Heart left ventricle (tissue), 16 donors: ENCODE data around the gene CFAP69. TPM values are rescaled to one million over a fixed set of nuclear protein-coding genes. Genes with fewer than 3 reads are reported as not detected.
"Not testable (repeated sequence)": the region's sequence is repeated elsewhere in the genome, so short reads cannot be mapped to it uniquely, and the experiment has no call there.

Experiments
- ATAC-seq, 4 donors: fragments of 200-7000 bp; cut with Tn5 transposase; one replicate each; pipeline ENCODE4 v1.9.1; 2020 to 2022; ENCODE audit warnings: moderate library complexity in 4 of 4, mild to moderate bottlenecking in 3 of 4, moderate number of reproducible peaks in 1 of 4
- DNase-seq, 5 donors: peaks; one replicate each; pipeline ENCODE4 v3.0.0-alpha.2; 2020
- H3K27ac ChIP-seq, 12 donors: fragments of 200-600 bp; sonication (generic) in 4 of 12; one replicate each; pipeline versions ENCODE4 v1.5.0 to v1.8.0; 2016 to 2022; ENCODE audit warnings: mild to moderate bottlenecking in 2 of 12
- H3K27me3 ChIP-seq, 9 donors: fragments of 200-600 bp; sonication (generic) in 2 of 9; one replicate each; pipeline versions ENCODE4 v1.5.1 to v1.8.0; 2016 to 2022; ENCODE audit warnings: mild to moderate bottlenecking in 3 of 9
- H3K36me3 ChIP-seq, 9 donors: fragments of 200-600 bp; sonication (generic) in 2 of 9; one replicate each; pipeline versions ENCODE4 v1.5.0 to v1.8.0; 2018 to 2022; ENCODE audit warnings: mild to moderate bottlenecking in 2 of 9
- H3K4me1 ChIP-seq, 12 donors: fragments of 200-600 bp; sonication (generic) in 4 of 12; one replicate each; pipeline versions ENCODE4 v1.5.0 to v1.8.0; 2016 to 2022; ENCODE audit warnings: mild to moderate bottlenecking in 3 of 12
- H3K4me3 ChIP-seq, 12 donors: fragments of 200-600 bp; sonication (generic) in 4 of 12; one replicate each; pipeline versions ENCODE4 v1.5.0 to v1.8.0; 2017 to 2022; ENCODE audit warnings: mild to moderate bottlenecking in 9 of 12, moderate library complexity in 4 of 12
- H3K9me3 ChIP-seq, 12 donors: fragments of 200-600 bp; sonication (generic) in 4 of 12; one replicate each; pipeline versions ENCODE4 v1.5.0 to v1.8.0; 2016 to 2022; ENCODE audit warnings: mild to moderate bottlenecking in 1 of 12
- CTCF ChIP-seq, 12 donors: fragments of 200-600 bp; sonication (generic) in 4 of 12; IDR thresholded peaks; one replicate each; pipeline versions ENCODE4 v1.5.0 to v1.8.0; 2018 to 2022; ENCODE audit warnings: antibody characterized with exemption in 12 of 12, mild to moderate bottlenecking in 5 of 12
- POLR2A ChIP-seq, 2 donors: fragments of 450-650 bp; IDR thresholded peaks; one replicate each; pipeline ENCODE4 v1.6.1; 2017; ENCODE audit warnings: antibody characterized with exemption in 2 of 2, mild to moderate bottlenecking in 2 of 2, moderate library complexity in 2 of 2
- WGBS, 4 donors: extraction: QIAGEN DNeasy Blood & Tissue Kit in 2 of 4; methylation state at CpG; one replicate each; pipeline versions ENCODE4 v1.1.5 to v1.1.7; 2013 to 2018; 5-methylcytosine and 5-hydroxymethylcytosine counted together
- intact Hi-C, 10 donors: fragments of 100-400 bp; cut with DNase I; formaldehyde crosslinking; loops; one replicate each; pipeline versions ENCODE4 v1.11.1 to v1.14.2; 2022
- polyA plus RNA-seq, 2 donors: library from polyadenylated mRNA; stranded (reverse); fragments of 200-250 nt; gene quantifications; one replicate each; pipeline ENCODE4 v1.2.3, GENCODE V29; 2013
- total RNA-seq, 9 donors: library from RNA; depleted of rRNA in 2 of 9; stranded (reverse); fragments of >200 nt in 2 of 9; fragmentation: NEBNext Ultra II Directional in 3 of 9; extraction: Animal tissue kit (Norgen Biotek cat#: 25700) in 3 of 9; gene quantifications; one replicate each; pipeline versions ENCODE4 v1.1.0 to v1.2.4, GENCODE V29; 2016 to 2023
- donor health status: ischemic (EF 13 %, LVEDD 7.1; RV severe dilation, severe dysfunction).
- donor health status: healthy with polysubstance abuse.
- donor health status: DM: no; HTN: yes; CAD: no.
- donor health status: DM: no; HTN: no; CAD: no.
- donor health status: ischemic (EF 25% LVEDD 6.9; RV normal size, moderate dysfunction).
- donor health status: ischemic (EF 25% LVEDD 5.7; RV mildly dilated, moderate dysfunction).
- donor health status: healthy.
- donor health status: DM: yes; HTN: yes; CAD: no.
- donor health status: ischemic (EF 35%, LVEDD 5.7; RV mildly dilated, moderate dysfunction).
- donor health status: nonischemic (EF 11% LVEDD 7.7; RV severe dilation, severe dysfunction).
- donor health status: DM: yes; HTN: yes; CAD: no.
- donor health status: PGD.
- donor health status: ischemic (EF 29% LVEDD 5.4; RV normal size, mild dysfunction).
- donor health status: nonischemic (EF 23%, LVEDD 6.1; RV moderate dilation, normal function).

CFAP69 gene
- total and polyA plus RNA-seq, 11 donors = 1.0 to 4.5 (median 2.6) TPM

- WGBS, 4 donors = 0 to 36% (median 15%) methylated on average over 1 of the region's 1 CpG
- Histone ChIP-seq H3K27me3 (peaks cover 0 to 39% (median 17%) of the 10 kb centered on the region in 9 donors), H3K36me3 (no peaks in the 10 kb centered on the region), H3K4me1 (no peaks in the 10 kb centered on the region), H3K9me3 (no peaks in the 10 kb centered on the region), H3K4me3 (no peak overlapping the region), H3K27ac (no peak overlapping the region)
- ATAC-seq (no peak), DNase-seq (no peak)
- intact Hi-C loops = no loop called here
- no peak for TF ChIP-seq CTCF (IDR thresholded peaks at IDR 0.05)
- TF ChIP-seq POLR2A (IDR thresholded peaks at IDR 0.05) = no peak
Measured at GRCh38 chr7:90326500-90326899, 81.5 kb downstream of the CFAP69 start.

GRCh38 chr7:90334193-90334843 lies 89.3 kb downstream of the CFAP69 start:
- DNase-seq (peak in 1 of 5 donors; percentile 62), ATAC-seq (peak in 1 of 4 donors; percentile 33)
- no peak overlapping the region for H3K27ac ChIP-seq
- peaks cover 0 to 4% (median 0%) of the 10 kb centered on the region in 9 donors for H3K27me3 ChIP-seq
- no peaks in the 10 kb centered on the region for H3K9me3 ChIP-seq
- H3K36me3 ChIP-seq = no peaks in the 10 kb centered on the region
- intact Hi-C loops = no loop called here
- WGBS, 4 donors = 92 to 97% (median 93%) methylated on average over 22 to 48 of the region's 48 CpGs
- H3K4me1 ChIP-seq = no peaks in the 10 kb centered on the region
- TF ChIP-seq POLR2A (IDR thresholded peaks at IDR 0.05) = no peak
- no peak for TF ChIP-seq CTCF (IDR thresholded peaks at IDR 0.05)
- H3K4me3 ChIP-seq = no peak overlapping the region

- H3K4me3 ChIP-seq, H3K27me3 ChIP-seq, ATAC-seq, DNase-seq, H3K36me3 ChIP-seq, H3K27ac ChIP-seq, H3K4me1 ChIP-seq, H3K9me3 ChIP-seq, intact Hi-C loops: not testable (repeated sequence)
- 85 to 92% (median 86%) methylated on average over 2 of the region's 2 CpGs for WGBS, 4 donors
Measured at GRCh38 chr7:90334926-90335325, 90.0 kb downstream of the CFAP69 start.

GRCh38 chr7:90337106-90337505 lies 92.1 kb downstream of the CFAP69 start:
- intact Hi-C loops = no loop called here
- Histone ChIP-seq H3K4me1 (no peaks in the 10 kb centered on the region), H3K27me3 (peaks cover 0 to 4% (median 0%) of the 10 kb centered on the region in 9 donors), H3K36me3 (no peaks in the 10 kb centered on the region), H3K4me3 (no peak overlapping the region), H3K9me3 (no peaks in the 10 kb centered on the region), H3K27ac (no peak overlapping the region)
- TF ChIP-seq POLR2A (IDR thresholded peaks at IDR 0.05) (no peak), CTCF (IDR thresholded peaks at IDR 0.05) (no peak)
- ATAC-seq (no peak), DNase-seq (no peak)

- TF ChIP-seq CTCF (IDR thresholded peaks at IDR 0.05) (no peak), POLR2A (IDR thresholded peaks at IDR 0.05) (no peak)
- Histone ChIP-seq H3K36me3 (no peaks in the 10 kb centered on the region), H3K4me1 (peaks cover 0 to 20% (median 12%) of the 10 kb centered on the region in 12 donors), H3K27ac (no peak overlapping the region), H3K4me3 (peak overlapping the region in 1 of 12 donors; percentile 86), H3K27me3 (no peaks in the 10 kb centered on the region), H3K9me3 (no peaks in the 10 kb centered on the region)
- DNase-seq (no peak), ATAC-seq (no peak)
- intact Hi-C loops = loop anchor here in 5 of 10 donors (5.0 to 10.0 kb wide), 3 partner anchors 57 to 62 kb away; partner anchors contain the start of gene CLDN12 (in 4 of the 5)
Measured at GRCh38 chr7:90345016-90345415, 100.0 kb downstream of the CFAP69 start.
